ENCODE measurements around the gene MCAT.
A peak's percentile ranks its signal among the peaks of the same experiment; 100 is the strongest.

The MCAT gene

GRCh38 chr22:43142880-43143562, at the start of gene MCAT:
MCAT (minus strand) TSS chr22:43143398; CDS start chr22:43143348, 50 bp downstream.
- DNase-seq: peak; percentile 82
- in situ Hi-C loops (cut with MboI; ENCODE audit: low pct_unique_long_range_greater_than_20kb, low sequenced_read_pairs): no loop called here

GRCh38 chr22:43191831-43192230, 48.6 kb upstream of the MCAT start:
- no peak for DNase-seq
- in situ Hi-C loops (cut with MboI; ENCODE audit: low pct_unique_long_range_greater_than_20kb, low sequenced_read_pairs): no loop called here

DNA sequence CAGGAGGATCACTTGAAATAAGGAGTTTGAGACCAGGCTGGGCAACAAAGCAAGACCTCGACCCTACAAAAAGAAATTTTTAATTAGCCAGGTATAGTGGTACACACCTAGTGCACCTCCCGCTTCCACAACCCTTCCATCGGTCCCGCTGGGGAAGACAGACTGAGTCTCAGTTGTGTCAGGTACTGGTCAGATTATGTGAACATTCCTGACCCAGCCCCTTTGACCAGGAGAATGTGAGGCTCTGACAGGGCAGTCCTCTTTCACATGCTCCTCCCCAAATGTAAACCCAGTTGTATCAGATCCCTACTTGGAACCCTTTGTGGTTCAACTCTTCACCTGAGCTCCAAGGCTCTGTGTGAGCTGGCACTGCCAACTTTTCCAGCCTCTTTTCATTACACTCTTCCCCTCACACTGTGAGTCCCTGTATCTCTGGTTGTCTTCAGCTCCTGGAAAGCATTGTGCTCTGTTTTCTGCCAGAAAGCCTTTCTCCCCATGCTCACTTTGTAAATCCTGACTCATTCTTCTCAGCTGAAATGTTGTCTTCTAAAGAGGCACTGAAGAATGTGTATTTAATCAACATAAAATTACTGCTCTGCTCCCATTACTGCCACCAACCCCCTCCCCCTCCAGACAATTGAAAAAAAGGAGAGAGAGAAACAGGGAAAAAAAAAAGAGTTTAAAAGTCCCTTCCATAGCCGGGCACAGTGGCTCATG, 45.8 kb upstream of the MCAT start:
- DNase-seq: no peak

GRCh38 chr22:43187171-43188099, 44.2 kb upstream of the MCAT start:
- DNase-seq: peak; percentile 97
- in situ Hi-C loops (cut with MboI; ENCODE audit: low pct_unique_long_range_greater_than_20kb, low sequenced_read_pairs): no loop called here

More for the DNA sequence above, 45.8 kb upstream of the MCAT start:
- in situ Hi-C loops (cut with MboI; ENCODE audit: low pct_unique_long_range_greater_than_20kb, low sequenced_read_pairs): no loop called here

GRCh38 chr22:43186272-43187170, 43.3 kb upstream of the MCAT start, which contains the start of gene TTLL12:
TTLL12 (minus strand) TSS chr22:43187134; CDS start chr22:43187069, 65 bp downstream.
- peak; percentile 45 for DNase-seq
- in situ Hi-C loops (cut with MboI; ENCODE audit: low pct_unique_long_range_greater_than_20kb, low sequenced_read_pairs): no loop called here

GRCh38 chr22:43185860-43186261, 42.7 kb upstream of the MCAT start:
- in situ Hi-C loops (cut with MboI; ENCODE audit: low pct_unique_long_range_greater_than_20kb, low sequenced_read_pairs): no loop called here
- peak; percentile 14 for DNase-seq

- peak; percentile 14 for DNase-seq
- in situ Hi-C loops (cut with MboI; ENCODE audit: low pct_unique_long_range_greater_than_20kb, low sequenced_read_pairs): no loop called here
Observed at GRCh38 chr22:43183496-43184277, 40.5 kb upstream of the MCAT start.

DNA sequence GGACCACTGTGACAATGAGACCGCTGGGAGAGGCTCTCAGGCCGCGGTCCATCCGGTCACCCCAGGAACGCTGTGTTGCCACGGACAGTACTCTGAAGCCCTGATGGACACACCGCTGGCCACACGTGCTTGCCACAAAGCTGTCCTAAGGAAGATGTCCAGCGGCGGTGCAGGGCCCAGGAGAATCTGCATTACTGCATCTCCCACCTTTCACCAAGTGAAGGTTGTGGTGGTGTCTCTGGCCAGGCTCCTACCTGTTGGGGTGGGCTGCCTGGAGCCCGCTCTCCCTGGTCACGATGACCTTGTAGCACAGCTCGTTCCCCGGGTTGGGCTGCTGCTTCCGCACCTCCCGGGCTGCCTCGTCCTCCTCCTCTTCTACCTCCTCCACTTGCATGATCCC, 39.5 kb upstream of the MCAT start:
- no peak for DNase-seq
- in situ Hi-C loops (cut with MboI; ENCODE audit: low pct_unique_long_range_greater_than_20kb, low sequenced_read_pairs): no loop called here

DNA sequence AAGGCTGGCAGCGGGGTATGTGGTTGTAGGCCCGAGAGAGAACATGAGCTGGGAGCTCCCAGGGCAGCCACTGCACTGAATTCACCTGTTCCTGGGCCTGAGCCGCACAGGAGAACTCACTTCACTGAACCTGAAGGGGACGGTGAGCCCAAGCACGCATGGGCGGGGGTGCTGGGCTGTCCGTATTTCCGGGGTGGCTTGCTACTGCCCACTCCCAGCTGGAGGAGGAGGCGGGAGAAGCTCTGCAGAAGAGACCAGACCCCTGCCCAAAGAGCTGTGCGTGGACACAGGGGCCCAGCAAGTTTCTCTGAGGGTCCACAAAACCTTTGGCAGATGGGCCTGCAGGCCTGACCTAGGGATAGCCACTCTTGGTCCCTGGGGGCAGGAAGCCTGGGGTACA, 38.9 kb upstream of the MCAT start:
- in situ Hi-C loops (cut with MboI; ENCODE audit: low pct_unique_long_range_greater_than_20kb, low sequenced_read_pairs): no loop called here
- no peak for DNase-seq

DNA sequence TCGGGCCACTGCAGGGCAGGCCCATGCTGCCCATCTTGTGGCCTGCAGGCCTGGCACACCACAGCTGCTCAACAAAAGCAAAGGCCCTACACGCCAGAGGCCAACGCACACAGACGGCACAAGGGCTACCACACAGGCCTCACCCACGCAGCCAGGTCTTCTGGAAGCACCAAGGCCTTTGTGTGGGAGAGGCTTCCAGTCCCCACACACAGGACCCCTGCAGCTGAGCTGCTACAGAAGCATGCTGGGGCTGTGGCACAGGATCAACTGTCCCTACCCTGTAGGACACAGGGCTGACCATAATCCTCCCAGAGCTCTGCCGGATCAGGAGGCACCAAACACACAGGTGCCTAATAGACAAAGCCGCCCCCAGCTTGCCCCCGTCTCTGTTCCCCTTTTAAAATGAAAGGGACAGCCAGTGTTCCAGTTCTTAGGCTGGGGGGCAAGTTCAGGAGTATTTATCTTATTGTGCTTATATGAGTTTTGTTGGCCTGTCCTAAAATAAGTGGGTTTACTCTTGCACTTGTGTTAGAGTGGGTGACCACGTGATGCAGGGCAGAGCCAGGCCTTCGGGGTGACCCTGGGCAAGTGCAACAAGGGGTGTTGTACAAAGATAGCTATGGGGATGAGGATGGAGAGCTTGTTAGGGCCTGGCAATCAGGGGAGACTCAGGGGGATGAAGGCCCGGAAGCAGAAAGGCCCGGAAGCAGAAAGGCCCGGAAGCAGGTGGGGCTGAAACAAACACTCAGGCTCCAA, 38.3 kb upstream of the MCAT start:
- DNase-seq: no peak
- in situ Hi-C loops (cut with MboI; ENCODE audit: low pct_unique_long_range_greater_than_20kb, low sequenced_read_pairs): no loop called here

DNA sequence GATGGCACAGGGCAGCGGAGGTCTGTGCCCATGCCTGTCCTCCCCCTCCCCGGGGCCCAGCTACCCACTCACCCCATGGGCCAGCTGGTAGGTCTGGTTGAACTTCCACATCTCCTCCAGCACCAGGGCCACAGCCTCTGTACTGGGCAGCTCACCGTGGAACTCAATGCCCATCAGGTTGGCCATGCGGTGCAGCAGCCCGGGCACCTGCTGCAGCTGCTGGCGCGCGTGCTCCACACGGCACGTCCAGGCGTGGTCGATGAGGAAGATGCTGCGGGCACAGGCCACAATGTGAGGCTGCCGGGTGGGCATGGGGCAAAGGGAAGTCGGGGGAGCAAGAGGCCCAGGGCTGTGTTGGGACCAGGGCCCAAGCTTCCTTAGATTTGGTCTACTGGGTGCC, 37.5 kb upstream of the MCAT start:
- no peak for DNase-seq
- in situ Hi-C loops (cut with MboI; ENCODE audit: low pct_unique_long_range_greater_than_20kb, low sequenced_read_pairs): no loop called here

DNA sequence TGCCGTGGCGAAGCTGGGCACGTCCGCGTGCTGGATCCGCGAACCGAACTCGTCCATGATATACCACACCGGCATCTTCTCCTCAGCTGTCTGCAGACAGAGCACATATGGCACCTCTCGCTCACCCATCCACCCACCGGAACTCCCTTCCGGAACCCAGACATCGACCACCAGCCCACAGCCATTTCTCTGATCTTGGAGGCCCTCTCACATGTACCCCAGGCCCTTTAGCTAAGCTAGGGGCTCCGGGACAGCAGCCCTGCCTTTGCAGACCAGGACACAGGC, 36.7 kb upstream of the MCAT start:
- DNase-seq: no peak
- in situ Hi-C loops (cut with MboI; ENCODE audit: low pct_unique_long_range_greater_than_20kb, low sequenced_read_pairs): no loop called here

DNA sequence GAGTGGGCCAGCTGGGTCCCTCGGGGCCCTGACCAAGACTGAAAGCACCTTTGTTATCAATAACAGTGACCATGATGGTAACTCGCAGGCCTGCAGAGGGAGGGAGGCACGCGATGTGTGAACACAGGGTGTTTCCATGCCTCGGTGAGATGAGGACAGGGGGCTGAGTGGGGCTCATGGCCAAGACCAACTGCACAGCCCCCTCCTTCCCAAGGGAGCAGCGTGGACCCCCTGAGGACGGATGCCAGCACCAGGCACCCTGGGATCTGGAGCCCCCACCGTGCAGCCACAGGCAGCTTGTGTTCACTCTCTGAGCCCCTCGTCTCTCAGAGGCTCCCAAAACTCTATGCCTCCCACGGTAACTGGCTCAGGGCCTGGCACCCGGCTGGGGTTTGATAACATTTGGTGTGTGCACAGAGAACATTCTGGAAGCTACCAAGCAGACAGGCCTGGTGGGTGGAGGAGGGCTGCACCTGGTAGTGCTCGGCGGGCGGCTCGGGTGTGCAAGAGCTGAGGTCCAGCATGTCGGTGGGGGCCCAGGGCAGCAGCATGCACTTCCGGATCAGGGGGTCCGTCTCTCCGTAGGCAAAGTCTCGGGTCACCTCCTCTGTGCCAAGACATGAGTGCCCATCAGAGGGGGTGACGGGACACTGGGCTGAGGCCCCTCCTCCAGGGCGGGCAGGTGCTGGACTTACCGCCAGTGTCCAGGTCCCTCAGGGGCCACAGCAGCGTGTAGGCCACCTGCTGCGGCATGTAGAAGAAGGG, 36.1 kb upstream of the MCAT start:
- in situ Hi-C loops (cut with MboI; ENCODE audit: low pct_unique_long_range_greater_than_20kb, low sequenced_read_pairs): no loop called here
- no peak for DNase-seq

- no peak for DNase-seq
- in situ Hi-C loops (cut with MboI; ENCODE audit: low pct_unique_long_range_greater_than_20kb, low sequenced_read_pairs): no loop called here
Observed at GRCh38 chr22:43177479-43177878, 34.3 kb upstream of the MCAT start.

- in situ Hi-C loops (cut with MboI; ENCODE audit: low pct_unique_long_range_greater_than_20kb, low sequenced_read_pairs): no loop called here
- no peak for DNase-seq
Observed at GRCh38 chr22:43176090-43176489, 32.9 kb upstream of the MCAT start.

DNA sequence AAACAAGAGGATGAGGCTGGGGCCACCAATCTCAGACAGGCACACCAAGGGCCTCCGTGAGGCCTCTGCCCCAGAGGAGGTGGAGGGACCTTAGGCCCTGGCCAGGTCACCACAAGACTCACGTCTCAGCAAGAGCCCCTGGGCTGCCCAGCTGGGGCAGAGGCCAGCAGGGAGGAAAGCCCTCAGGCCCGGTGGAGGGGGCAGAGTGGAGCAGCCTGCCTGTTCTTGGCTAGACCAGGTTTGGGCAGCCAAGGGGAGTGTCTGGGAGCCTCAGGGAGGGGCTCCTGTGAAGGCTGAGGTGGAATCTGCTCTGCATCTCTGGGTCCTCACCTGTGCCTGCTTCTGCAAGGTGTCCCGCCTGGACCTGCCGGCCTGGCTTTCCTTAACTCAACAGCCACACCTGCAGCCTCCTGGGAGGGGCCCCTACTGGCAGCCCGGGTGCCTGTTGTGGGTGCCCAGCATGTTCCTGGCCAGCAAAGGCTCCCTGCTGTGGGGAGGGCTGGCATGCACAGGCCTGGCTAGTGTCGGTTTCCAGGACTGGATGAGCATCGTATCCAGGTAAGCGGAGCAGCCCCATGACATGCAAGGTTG, 31.8 kb upstream of the MCAT start:
- no peak for DNase-seq
- in situ Hi-C loops (cut with MboI; ENCODE audit: low pct_unique_long_range_greater_than_20kb, low sequenced_read_pairs): no loop called here
